ENCODE data around the gene MAEA.

DNA sequence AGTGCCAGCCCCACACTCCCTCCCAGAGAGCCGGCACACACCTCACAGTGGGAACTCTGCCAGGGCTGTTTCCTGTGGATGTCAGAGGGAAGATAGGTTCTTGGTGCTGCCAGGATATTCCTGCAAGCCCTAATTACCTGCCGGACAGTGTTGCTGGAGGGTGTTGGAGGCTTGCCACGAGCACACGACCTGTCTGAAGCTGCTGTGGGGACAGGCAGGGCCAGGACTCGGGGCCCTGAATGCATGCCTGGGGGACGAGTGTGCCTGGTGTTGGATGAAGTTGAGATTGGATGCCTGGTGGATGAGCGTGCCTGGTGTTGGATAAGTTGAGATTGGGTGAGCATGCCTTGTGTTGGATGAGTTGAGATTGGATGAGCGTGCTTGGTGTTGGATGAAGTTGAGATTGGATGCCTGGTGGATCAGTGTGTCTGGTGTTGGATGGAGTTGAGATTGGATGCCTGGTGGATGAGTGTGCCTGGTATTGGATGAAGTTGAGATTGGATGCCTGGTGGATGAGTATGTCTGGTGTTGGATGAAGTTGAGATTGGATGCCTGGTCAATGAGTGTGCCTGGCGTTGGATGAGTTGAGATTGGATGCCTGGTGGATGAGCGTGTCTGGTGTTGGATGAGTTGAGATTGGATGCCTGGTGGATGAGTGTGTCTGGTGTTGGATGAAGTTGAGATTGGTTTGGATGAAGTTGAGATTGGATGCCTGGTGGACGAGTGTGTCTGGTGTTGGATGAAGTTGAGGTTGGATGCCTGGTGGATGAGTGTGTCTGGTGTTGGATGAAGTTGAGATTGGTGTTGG is 34.1 kb downstream of the MAEA start:
- TF ChIP-seq NBN (IDR thresholded peaks at IDR 0.05): no peak
- TF ChIP-seq BCL11A (IDR thresholded peaks at IDR 0.05; ENCODE audit: low read depth, low read length): no peak
- TF ChIP-seq SREBF1 (IDR thresholded peaks at IDR 0.05; ENCODE audit: low read length): no peak
- TF ChIP-seq EZH2 (IDR thresholded peaks at IDR 0.05; ENCODE audit: borderline replicate concordance, control insufficient read depth, low read depth, low read length): no peak
- no peak for TF ChIP-seq SUZ12 (IDR thresholded peaks at IDR 0.05; ENCODE audit: unreplicated experiment)
- no peak for TF ChIP-seq KDM1A (IDR thresholded peaks at IDR 0.05; ENCODE audit: borderline replicate concordance)

Data from GM12878 (cell line).